Neural progenitor cell (in vitro differentiated cells): ENCODE data around the gene SUPT4H1. TPM values are rescaled to one million over a fixed set of nuclear protein-coding genes. Genes with fewer than 3 reads are reported as not detected.

Source experiments
- DNase-seq: peaks from one replicate; pipeline ENCODE4 v3.0.0-alpha.2; 2016; ENCODE audit warnings: low spot score
- H2AFZ ChIP-seq: fragments of 200-600 bp; sonication (generic); replicated peaks from 2 replicates; pipeline ENCODE4 v1.6.1; 2016; ENCODE audit warnings: antibody characterized with exemption
- H3F3A ChIP-seq: fragments of 200-600 bp; sonication (generic); 2 replicates; pipeline ENCODE4 v1.6.1; 2016; ENCODE audit warnings: antibody characterized with exemption, low read depth
- H3K27ac ChIP-seq: fragments of 200-600 bp; sonication (generic); 2 replicates; pipeline ENCODE4 v1.5.1; 2016; ENCODE audit warnings: mild to moderate bottlenecking
- H3K27me3 ChIP-seq: fragments of 200-600 bp; sonication (generic); 2 replicates; pipeline ENCODE4 v1.6.1; 2016; ENCODE audit warnings: mild to moderate bottlenecking, moderate library complexity
- H3K36me3 ChIP-seq: fragments of 200-600 bp; sonication (generic); 2 replicates; pipeline ENCODE4 v1.5.1; 2016
- H3K4me1 ChIP-seq: fragments of 200-600 bp; sonication (generic); 2 replicates; pipeline ENCODE4 v1.6.1; 2016; ENCODE audit warnings: mixed run types
- H3K4me2 ChIP-seq: fragments of 200-600 bp; sonication (generic); 2 replicates; pipeline ENCODE4 v1.6.1; 2016
- H3K4me3 ChIP-seq: fragments of 200-600 bp; sonication (generic); 2 replicates; pipeline ENCODE4 v1.5.1; 2016
- H3K79me2 ChIP-seq: fragments of 200-600 bp; sonication (generic); 2 replicates; pipeline ENCODE4 v1.6.1; 2016; ENCODE audit warnings: low read depth
- H3K9ac ChIP-seq: fragments of 200-600 bp; sonication (generic); 2 replicates; pipeline ENCODE4 v1.6.1; 2016
- H3K9me3 ChIP-seq: fragments of 200-600 bp; sonication (generic); 2 replicates; pipeline ENCODE4 v1.5.1; 2016; ENCODE audit warnings: low read depth
- H4K20me1 ChIP-seq: fragments of 200-600 bp; sonication (generic); 2 replicates; pipeline ENCODE4 v1.6.1; 2016; ENCODE audit warnings: low read depth
- H3K27ac Mint-ChIP-seq: 3 replicates; pipeline ENCODE4 v1.8.0; 2021; ENCODE audit warnings: mixed read lengths
- H3K27me3 Mint-ChIP-seq: 2 replicates; pipeline ENCODE4 v1.8.0; 2022; ENCODE audit warnings: low read depth, mild to moderate bottlenecking, inconsistent platforms, moderate library complexity, mixed read lengths; ENCODE audit not compliant: insufficient read depth
- H3K36me3 Mint-ChIP-seq: 3 replicates; pipeline ENCODE4 v1.8.0; 2021; ENCODE audit warnings: mixed read lengths
- H3K4me1 Mint-ChIP-seq: 3 replicates; pipeline ENCODE4 v1.8.0; 2021; ENCODE audit warnings: mixed read lengths
- H3K4me3 Mint-ChIP-seq: 3 replicates; pipeline ENCODE4 v1.8.0; 2021; ENCODE audit warnings: mild to moderate bottlenecking, moderate library complexity, mixed read lengths
- H3K9me3 Mint-ChIP-seq: 3 replicates; pipeline ENCODE4 v1.8.0; 2020; ENCODE audit warnings: mixed read lengths
- CTCF ChIP-seq: fragments of 200-600 bp; sonication (generic); IDR thresholded peaks from 2 replicates; pipeline ENCODE4 v1.5.1; 2017; ENCODE audit warnings: antibody characterized with exemption, mild to moderate bottlenecking
- EZH2 ChIP-seq: fragments of 200-600 bp; sonication (generic); IDR thresholded peaks from 2 replicates; pipeline ENCODE4 v1.6.1; 2017; ENCODE audit warnings: antibody characterized with exemption, mild to moderate bottlenecking, moderate library complexity
- EZH2phosphoT487 ChIP-seq: fragments of 200-600 bp; sonication (generic); IDR thresholded peaks from 2 replicates; pipeline ENCODE4 v1.6.1; 2017; ENCODE audit warnings: antibody characterized with exemption
- total RNA-seq: library from RNA; depleted of rRNA; stranded (reverse); fragments of >200 nt; gene quantifications from 2 replicates; pipeline ENCODE4 v1.2.3, GENCODE V29; 2015; ENCODE audit warnings: low replicate concordance

The SUPT4H1 gene
- total RNA-seq, 1 donor from 2014 or later, result 103 TPM

GRCh38 chr17:58377661-58378060, 25.7 kb upstream of the SUPT4H1 start:
- no peaks in the 10 kb centered on the region for H3K36me3 Mint-ChIP-seq

GRCh38 chr17:58377093-58377601, 25.1 kb upstream of the SUPT4H1 start:
- H3K27me3 Mint-ChIP-seq, result peaks cover 3% of the 10 kb centered on the region
- H3K4me3 ChIP-seq, result no peak overlapping the region
- no peaks in the 10 kb centered on the region for H4K20me1 ChIP-seq
- peaks cover 21% of the 10 kb centered on the region for H3K4me1 Mint-ChIP-seq
- H3K27ac Mint-ChIP-seq, result peak overlapping the region; percentile 71
- no peak overlapping the region for H3K4me3 Mint-ChIP-seq
- no peak overlapping the region for H3K9ac ChIP-seq
- no peak overlapping the region for H2AFZ ChIP-seq
- no peaks in the 10 kb centered on the region for H3K36me3 ChIP-seq
- no peak for TF ChIP-seq EZH2
- no peak for TF ChIP-seq CTCF
- no peak for TF ChIP-seq EZH2phosphoT487
- no peak for DNase-seq
- H3K9me3 Mint-ChIP-seq, result no peaks in the 10 kb centered on the region
- H3F3A ChIP-seq, result no peaks in the 10 kb centered on the region
- H3K4me2 ChIP-seq, result no peak overlapping the region
- no peak overlapping the region for H3K27ac ChIP-seq
- H3K4me1 ChIP-seq, result no peaks in the 10 kb centered on the region
- no peaks in the 10 kb centered on the region for H3K9me3 ChIP-seq
- no peaks in the 10 kb centered on the region for H3K79me2 ChIP-seq
- no peaks in the 10 kb centered on the region for H3K27me3 ChIP-seq
- H3K36me3 Mint-ChIP-seq, result no peaks in the 10 kb centered on the region

More at GRCh38 chr17:58377661-58378060, 25.7 kb upstream of the SUPT4H1 start:
- Mint-ChIP-seq H3K4me3 (no peak overlapping the region), H3K27ac (no peak overlapping the region), H3K9me3 (no peaks in the 10 kb centered on the region), H3K27me3 (peaks cover 3% of the 10 kb centered on the region), H3K4me1 (peaks cover 24% of the 10 kb centered on the region)
- no peak overlapping the region for H3K9ac ChIP-seq
- H2AFZ ChIP-seq, result no peak overlapping the region
- no peaks in the 10 kb centered on the region for H3K27me3 ChIP-seq
- DNase-seq, result no peak
- H3K9me3 ChIP-seq, result no peaks in the 10 kb centered on the region
- no peak overlapping the region for H3K4me3 ChIP-seq
- no peaks in the 10 kb centered on the region for H3K4me1 ChIP-seq
- no peak overlapping the region for H3K4me2 ChIP-seq
- H3K27ac ChIP-seq, result no peak overlapping the region
- TF ChIP-seq EZH2, result no peak
- no peak for TF ChIP-seq CTCF
- no peak for TF ChIP-seq EZH2phosphoT487
- no peaks in the 10 kb centered on the region for H4K20me1 ChIP-seq
- H3F3A ChIP-seq, result no peaks in the 10 kb centered on the region
- no peaks in the 10 kb centered on the region for H3K36me3 ChIP-seq
- no peaks in the 10 kb centered on the region for H3K79me2 ChIP-seq

GRCh38 chr17:58376472-58377000, 24.5 kb upstream of the SUPT4H1 start:
- no peaks in the 10 kb centered on the region for H3F3A ChIP-seq

More at GRCh38 chr17:58376472-58377000, 24.5 kb upstream of the SUPT4H1 start:
- no peak overlapping the region for H3K27ac Mint-ChIP-seq
- Histone ChIP-seq H3K4me1 (no peaks in the 10 kb centered on the region), H3K36me3 (no peaks in the 10 kb centered on the region), H3K79me2 (no peaks in the 10 kb centered on the region), H3K27ac (no peak overlapping the region), H3K4me2 (no peak overlapping the region), H3K9me3 (no peaks in the 10 kb centered on the region), H4K20me1 (no peaks in the 10 kb centered on the region), H3K9ac (no peak overlapping the region), H2AFZ (no peak overlapping the region), H3K4me3 (no peak overlapping the region), H3K27me3 (no peaks in the 10 kb centered on the region)
- TF ChIP-seq EZH2 (no peak), EZH2phosphoT487 (no peak), CTCF (no peak)
- no peak overlapping the region for H3K4me3 Mint-ChIP-seq
- peaks cover 3% of the 10 kb centered on the region for H3K27me3 Mint-ChIP-seq
- H3K36me3 Mint-ChIP-seq, result no peaks in the 10 kb centered on the region
- DNase-seq, result no peak
- H3K4me1 Mint-ChIP-seq, result peaks cover 18% of the 10 kb centered on the region
- no peaks in the 10 kb centered on the region for H3K9me3 Mint-ChIP-seq
